ENCODE results near the gene C5orf46. TPM values are rescaled to one million over a fixed set of nuclear protein-coding genes. Genes with fewer than 3 reads are reported as not detected.
"Not testable (repeated sequence)": the region's sequence is repeated elsewhere in the genome, so short reads cannot be mapped to it uniquely, and the experiment has no call there.

The C5orf46 gene
- not detected for total RNA-seq

- ATAC-seq (replicated peaks in 1 of 2) (no peak), DNase-seq (no peak)
- H3K36me3 Mint-ChIP-seq (ENCODE audit: insufficient read depth in 2 of 2), result no peaks in the 10 kb centered on the region
- H3K4me1 Mint-ChIP-seq (ENCODE audit: low read depth), result no peaks in the 10 kb centered on the region
- no peak within 1 kb of the TSS for H3K4me3 Mint-ChIP-seq
- no peak within 1 kb of the TSS for H3K27ac Mint-ChIP-seq
- no peaks in the 10 kb centered on the region for H3K9me3 Mint-ChIP-seq
- H3K27me3 Mint-ChIP-seq (ENCODE audit: low read depth), result no peaks in the 10 kb centered on the region
These were observed at the start of gene C5orf46 for GRCh38 chr5:147906326-147907095. Gene C5orf46, minus strand, starts transcription at chr5:147906538. Its CDS starts 37 bp downstream, at chr5:147906501.

- Mint-ChIP-seq H3K9me3 (no peaks in the 10 kb centered on the region), H3K27me3 (ENCODE audit: low read depth) (no peaks in the 10 kb centered on the region), H3K4me1 (ENCODE audit: low read depth) (no peaks in the 10 kb centered on the region), H3K36me3 (ENCODE audit: insufficient read depth in 2 of 2) (no peaks in the 10 kb centered on the region), H3K27ac (no peak overlapping the region), H3K4me3 (no peak overlapping the region)
- ATAC-seq (replicated peaks in 1 of 2), result no peak
- DNase-seq, result no peak
These were observed 48.6 kb upstream of the C5orf46 start for GRCh38 chr5:147954971-147955370.

- ATAC-seq (replicated peaks in 1 of 2) (no peak), DNase-seq (no peak)
- no peaks in the 10 kb centered on the region for H3K9me3 Mint-ChIP-seq
- no peak overlapping the region for H3K27ac Mint-ChIP-seq
- no peaks in the 10 kb centered on the region for H3K36me3 Mint-ChIP-seq (ENCODE audit: insufficient read depth in 2 of 2)
- no peaks in the 10 kb centered on the region for H3K27me3 Mint-ChIP-seq (ENCODE audit: low read depth)
- H3K4me1 Mint-ChIP-seq (ENCODE audit: low read depth), result no peaks in the 10 kb centered on the region
- no peak overlapping the region for H3K4me3 Mint-ChIP-seq
These were observed 43.6 kb upstream of the C5orf46 start for GRCh38 chr5:147949711-147950573.

GRCh38 chr5:147946658-147947274 is 40.4 kb upstream of the C5orf46 start:
- H3K27me3 Mint-ChIP-seq (ENCODE audit: low read depth); DNase-seq; H3K4me1 Mint-ChIP-seq (ENCODE audit: low read depth); H3K9me3 Mint-ChIP-seq; H3K36me3 Mint-ChIP-seq (ENCODE audit: insufficient read depth in 2 of 2); H3K27ac Mint-ChIP-seq; H3K4me3 Mint-ChIP-seq; ATAC-seq (replicated peaks in 1 of 2): not testable (repeated sequence)

- no peaks in the 10 kb centered on the region for H3K4me1 Mint-ChIP-seq (ENCODE audit: low read depth)
- H3K27me3 Mint-ChIP-seq (ENCODE audit: low read depth), result no peaks in the 10 kb centered on the region
These were observed 33.2 kb upstream of the C5orf46 start for GRCh38 chr5:147939431-147940114.

GRCh38 chr5:147935032-147935431 is 28.7 kb upstream of the C5orf46 start:
- Mint-ChIP-seq H3K27ac (no peak overlapping the region), H3K27me3 (ENCODE audit: low read depth) (peaks cover 6% of the 10 kb centered on the region), H3K9me3 (no peaks in the 10 kb centered on the region), H3K4me3 (no peak overlapping the region), H3K36me3 (ENCODE audit: insufficient read depth in 2 of 2) (no peaks in the 10 kb centered on the region), H3K4me1 (ENCODE audit: low read depth) (no peaks in the 10 kb centered on the region)
- no peak for ATAC-seq (replicated peaks in 1 of 2)
- no peak for DNase-seq

More at GRCh38 chr5:147939431-147940114, 33.2 kb upstream of the C5orf46 start:
- Mint-ChIP-seq H3K27ac (no peak overlapping the region), H3K9me3 (no peaks in the 10 kb centered on the region), H3K4me3 (no peak overlapping the region), H3K36me3 (ENCODE audit: insufficient read depth in 2 of 2) (no peaks in the 10 kb centered on the region)
- ATAC-seq (replicated peaks in 1 of 2), result no peak
- DNase-seq, result no peak

GRCh38 chr5:147930769-147931168 is 24.4 kb upstream of the C5orf46 start:
- Mint-ChIP-seq H3K4me3 (no peak overlapping the region), H3K4me1 (ENCODE audit: low read depth) (no peaks in the 10 kb centered on the region), H3K9me3 (peaks cover 2 to 4% of the 10 kb centered on the region in 2 donors), H3K27me3 (ENCODE audit: low read depth) (peaks cover 6% of the 10 kb centered on the region), H3K27ac (no peak overlapping the region), H3K36me3 (ENCODE audit: insufficient read depth in 2 of 2) (no peaks in the 10 kb centered on the region)
- no peak for ATAC-seq (replicated peaks in 1 of 2)
- DNase-seq, result no peak

GRCh38 chr5:147927901-147928300 is 21.6 kb upstream of the C5orf46 start:
- peaks cover 2 to 4% of the 10 kb centered on the region in 2 donors for H3K9me3 Mint-ChIP-seq
- H3K27ac Mint-ChIP-seq, result no peak overlapping the region
- DNase-seq (no peak), ATAC-seq (replicated peaks in 1 of 2) (no peak)
- no peak overlapping the region for H3K4me3 Mint-ChIP-seq
- peaks cover 6% of the 10 kb centered on the region for H3K27me3 Mint-ChIP-seq (ENCODE audit: low read depth)
- H3K36me3 Mint-ChIP-seq (ENCODE audit: insufficient read depth in 2 of 2), result no peaks in the 10 kb centered on the region
- H3K4me1 Mint-ChIP-seq (ENCODE audit: low read depth), result no peaks in the 10 kb centered on the region

GRCh38 chr5:147925020-147925419 is 18.7 kb upstream of the C5orf46 start:
- Mint-ChIP-seq H3K27ac (no peak overlapping the region), H3K27me3 (ENCODE audit: low read depth) (no peaks in the 10 kb centered on the region), H3K36me3 (ENCODE audit: insufficient read depth in 2 of 2) (no peaks in the 10 kb centered on the region), H3K4me1 (ENCODE audit: low read depth) (no peaks in the 10 kb centered on the region), H3K4me3 (no peak overlapping the region), H3K9me3 (peaks cover 2 to 4% of the 10 kb centered on the region in 2 donors)
- no peak for ATAC-seq (replicated peaks in 1 of 2)
- DNase-seq, result no peak

GRCh38 chr5:147921136-147921535 is 14.8 kb upstream of the C5orf46 start:
- Mint-ChIP-seq H3K36me3 (ENCODE audit: insufficient read depth in 2 of 2) (no peaks in the 10 kb centered on the region), H3K27ac (no peak overlapping the region), H3K9me3 (no peaks in the 10 kb centered on the region), H3K4me3 (no peak overlapping the region), H3K27me3 (ENCODE audit: low read depth) (no peaks in the 10 kb centered on the region), H3K4me1 (ENCODE audit: low read depth) (no peaks in the 10 kb centered on the region)
- DNase-seq (no peak), ATAC-seq (replicated peaks in 1 of 2) (no peak)

GRCh38 chr5:147920420-147921030 is 14.2 kb upstream of the C5orf46 start:
- DNase-seq (no peak), ATAC-seq (replicated peaks in 1 of 2) (no peak)
- H3K9me3 Mint-ChIP-seq, result no peaks in the 10 kb centered on the region
- H3K36me3 Mint-ChIP-seq (ENCODE audit: insufficient read depth in 2 of 2), result no peaks in the 10 kb centered on the region
- H3K4me3 Mint-ChIP-seq, result no peak overlapping the region
- H3K4me1 Mint-ChIP-seq (ENCODE audit: low read depth), result no peaks in the 10 kb centered on the region
- no peak overlapping the region for H3K27ac Mint-ChIP-seq
- H3K27me3 Mint-ChIP-seq (ENCODE audit: low read depth), result no peaks in the 10 kb centered on the region

GRCh38 chr5:147918899-147919298 is 12.6 kb upstream of the C5orf46 start:
- no peak overlapping the region for H3K4me3 Mint-ChIP-seq
- no peak for DNase-seq

More at GRCh38 chr5:147918899-147919298, 12.6 kb upstream of the C5orf46 start:
- Mint-ChIP-seq H3K36me3 (ENCODE audit: insufficient read depth in 2 of 2) (no peaks in the 10 kb centered on the region), H3K27ac (no peak overlapping the region), H3K27me3 (ENCODE audit: low read depth) (no peaks in the 10 kb centered on the region), H3K4me1 (ENCODE audit: low read depth) (no peaks in the 10 kb centered on the region), H3K9me3 (no peaks in the 10 kb centered on the region)
- no peak for ATAC-seq (replicated peaks in 1 of 2)

All from activated T-cell treated with anti-CD3 and anti-CD28 coated beads, Interleukin-2, amount 50 U/mL, for 72 hours (primary cell).